ENCODE results near the gene TNFSF11. TPM values are rescaled to one million over a fixed set of nuclear protein-coding genes. Genes with fewer than 3 reads are reported as not detected.

TNFSF11 gene
- total and polyA plus RNA-seq, 2 of the 4 experiments (the other 2 are of a cell fraction), result not detected

GRCh38 chr13:42638886-42639285, 64.9 kb downstream of the TNFSF11 start:
- WGBS, 2 experiments (ENCODE audit: extremely low coverage in 2 of 2, insufficient read length in 1 of 2), result no CpG with 5 or more reads among the region's 1 CpG
- no peak overlapping the region for H2BK20ac ChIP-seq (ENCODE audit: low read depth, low read length)
- no peak overlapping the region for H3K4me3 ChIP-seq (ENCODE audit: insufficient read depth, low read depth, low read length)
- H2BK120ac ChIP-seq (ENCODE audit: low read depth, low read length), result no peak overlapping the region
- H3K4me2 ChIP-seq (ENCODE audit: low read depth, low read length), result no peak overlapping the region
- no peak overlapping the region for H3K56ac ChIP-seq (ENCODE audit: extremely low read depth, insufficient read depth, low read length)
- H2AFZ ChIP-seq (replicated peaks; ENCODE audit: low read length, poor library complexity), result no peak overlapping the region
- no peaks in the 10 kb centered on the region for H3K36me3 ChIP-seq (ENCODE audit: control insufficient read depth, insufficient read depth, low read length)
- no TSS peak for BruUV-seq (replicated peaks)
- no peak overlapping the region for H2BK5ac ChIP-seq (ENCODE audit: low read depth, low read length, poor library complexity, severe bottlenecking)
- in situ Hi-C loops (cut with MboI; ENCODE audit: low sequenced_read_pairs), result no loop called here
- no peak overlapping the region for H4K91ac ChIP-seq (ENCODE audit: insufficient read depth, low read depth, low read length)
- no peak overlapping the region for H3K18ac ChIP-seq (ENCODE audit: low read depth, low read length)
- H3K14ac ChIP-seq (replicated peaks; ENCODE audit: low read depth, low read length), result no peak overlapping the region
- TF ChIP-seq MAZ (IDR thresholded peaks at IDR 0.05; ENCODE audit: borderline replicate concordance, low read depth, low read length), result no peak
- no peak for TF ChIP-seq SMC3 (IDR thresholded peaks at IDR 0.05; ENCODE audit: low read depth, low read length)
- TF ChIP-seq RCOR1 (IDR thresholded peaks at IDR 0.05; ENCODE audit: insufficient replicate concordance, low read length), result no peak
- no peak for TF ChIP-seq BHLHE40 (IDR thresholded peaks at IDR 0.05; ENCODE audit: low read depth, low read length)
- TF ChIP-seq RAD21 (IDR thresholded peaks at IDR 0.05; ENCODE audit: low read length), result no peak
- no peak for TF ChIP-seq POLR2A (IDR thresholded peaks at IDR 0.05; ENCODE audit: low read depth, low read length)
- TF ChIP-seq MXI1 (IDR thresholded peaks at IDR 0.05; ENCODE audit: borderline replicate concordance, low read depth, low read length), result no peak
- H3K9me3 ChIP-seq (ENCODE audit: control insufficient read depth, insufficient read depth, low read length), result no peaks in the 10 kb centered on the region
- H3K4ac ChIP-seq (ENCODE audit: low read depth, low read length), result no peak overlapping the region
- DNase-seq, result no peak
- H2AK5ac ChIP-seq (ENCODE audit: low read depth, low read length), result no peak overlapping the region
- H4K8ac ChIP-seq (ENCODE audit: low read depth in 2 of 2, low read length in 2 of 2), result no peak overlapping the region
- CTCF ChIA-PET, result no interaction called here
- intact Hi-C loops (cut with micrococcal nuclease), result no loop called here
- peaks cover 1% of the 10 kb centered on the region; the same call in 1 of the 2 replicates for H3K27me3 ChIP-seq (ENCODE audit: control insufficient read depth, insufficient read depth, low read length)
- no peaks in the 10 kb centered on the region for H4K20me1 ChIP-seq (ENCODE audit: insufficient read depth, low read length)
- no peak overlapping the region for H3K23ac ChIP-seq (ENCODE audit: low read depth, low read length)
- H2AK9ac ChIP-seq (replicated peaks; ENCODE audit: low read depth, low read length, poor library complexity), result no peak overlapping the region
- H3K9ac ChIP-seq (ENCODE audit: low read depth, low read length), result no peak overlapping the region
- dilution Hi-C loops (cut with HindIII; ENCODE audit: low sequenced_read_pairs, unreplicated experiment), result no loop called here
- H3K27ac ChIP-seq (ENCODE audit: insufficient read depth, low read length), result no peak overlapping the region
- no peak overlapping the region for H4K5ac ChIP-seq (ENCODE audit: low read depth, low read length)
- H3K4me1 ChIP-seq (ENCODE audit: control insufficient read depth, insufficient read depth, low read length), result no peaks in the 10 kb centered on the region
- ATAC-seq (ENCODE audit: low read depth), result no peak
- H3K79me1 ChIP-seq (ENCODE audit: low read depth in 1 of 2, low read length in 2 of 2), result no peaks in the 10 kb centered on the region
- H2BK15ac ChIP-seq (ENCODE audit: low read depth, low read length), result no peak overlapping the region
- POLR2A ChIA-PET (ENCODE audit: unreplicated experiment), result no interaction called here
- no peaks in the 10 kb centered on the region for H3K9me1 ChIP-seq (ENCODE audit: insufficient read depth, low read length)

All from IMR-90 (cell line).